Erythroblast (primary cell): ENCODE results near the gene FCHO1.

Experiments
- GATA1 ChIP-seq: IDR thresholded peaks from 2 replicates; pipeline ENCODE4 v1.6.1; 2011; ENCODE audit warnings: low read depth, mild to moderate bottlenecking, control low read depth, low read length, moderate library complexity
- POLR2A ChIP-seq: IDR thresholded peaks from 2 replicates; pipeline ENCODE4 v1.6.1; 2011; ENCODE audit warnings: mild to moderate bottlenecking, low read length

DNA sequence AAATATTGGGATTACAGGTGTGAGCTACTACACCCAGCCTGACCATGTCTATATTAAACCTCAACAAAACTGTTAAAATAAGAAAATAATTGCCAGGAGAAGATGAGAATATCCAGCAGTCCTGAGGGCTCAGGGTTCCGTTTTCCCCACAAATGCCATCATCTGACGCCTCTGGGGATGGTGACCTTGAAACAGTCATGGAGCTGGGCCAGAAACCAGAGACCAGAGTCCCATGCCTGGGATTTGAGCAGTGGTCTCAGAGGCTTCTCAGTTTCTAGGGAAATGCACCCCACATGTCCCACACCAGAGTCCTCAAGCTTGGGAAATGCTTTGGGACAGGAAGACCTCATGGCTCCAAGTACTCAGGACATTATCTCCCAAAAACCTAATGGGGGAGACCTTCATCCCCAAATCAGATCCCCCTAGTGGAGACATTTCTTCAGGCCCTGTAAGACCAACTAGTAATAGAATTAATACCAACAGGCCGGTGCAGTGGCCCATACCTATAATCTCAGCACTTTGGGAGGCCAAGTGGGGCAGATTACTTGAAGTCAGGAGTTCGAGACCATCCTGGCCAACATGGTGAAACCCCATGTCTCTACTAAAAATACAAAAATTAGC is 34.9 kb upstream of the FCHO1 start:
- no peak for TF ChIP-seq POLR2A
- TF ChIP-seq GATA1 = no peak
